Trophoblast cell (in vitro differentiated cells and primary cell): ENCODE data around the gene UCHL1.
A peak's percentile ranks its signal among the peaks of the same experiment; 100 is the strongest.
"Not testable (repeated sequence)": the region's sequence is repeated elsewhere in the genome, so short reads cannot be mapped to it uniquely, and the experiment has no call there.

Experiments used
- DNase-seq, 2 donors: peaks; one replicate each; pipeline ENCODE4 v3.0.0-alpha.2; 2016
- H2AFZ ChIP-seq: 2 replicates; pipeline ENCODE4 v1.6.1; 2013; ENCODE audit warnings: low read length, moderate library complexity, mild to moderate bottlenecking; ENCODE audit not compliant: insufficient read depth, poor library complexity
- H2AK5ac ChIP-seq: 2 replicates; pipeline ENCODE4 v1.6.1; 2013; ENCODE audit warnings: mild to moderate bottlenecking, low read length
- H2BK120ac ChIP-seq: 2 replicates; pipeline ENCODE4 v1.6.1; 2013; ENCODE audit warnings: low read length, mild to moderate bottlenecking, moderate library complexity; ENCODE audit not compliant: insufficient read depth, poor library complexity
- H2BK12ac ChIP-seq: 2 replicates; pipeline ENCODE4 v1.6.1; 2013; ENCODE audit warnings: mild to moderate bottlenecking, low read length, moderate library complexity
- H2BK5ac ChIP-seq: 2 replicates; pipeline ENCODE4 v1.6.1; 2013; ENCODE audit warnings: low read length, low read depth, moderate library complexity, mild to moderate bottlenecking; ENCODE audit not compliant: poor library complexity
- H3K14ac ChIP-seq: 2 replicates; pipeline ENCODE4 v1.6.1; 2013; ENCODE audit warnings: mild to moderate bottlenecking, low read length
- H3K18ac ChIP-seq: 2 replicates; pipeline ENCODE4 v1.6.1; 2013; ENCODE audit warnings: mild to moderate bottlenecking, low read length
- H3K23ac ChIP-seq: 2 replicates; pipeline ENCODE4 v1.6.1; 2013; ENCODE audit warnings: low read length
- H3K27ac ChIP-seq: 2 replicates; pipeline ENCODE4 v1.5.1; 2013; ENCODE audit warnings: low read depth, mild to moderate bottlenecking, inconsistent platforms, low read length, moderate library complexity
- H3K27me3 ChIP-seq: 2 replicates; pipeline ENCODE4 v1.6.1; 2013; ENCODE audit warnings: inconsistent platforms, mild to moderate bottlenecking, low read length, moderate library complexity; ENCODE audit not compliant: insufficient read depth
- H3K36me3 ChIP-seq, 2 experiments: 1 replicate in 1 of 2; 2 replicates in 1 of 2; pipeline ENCODE4 v1.6.1; 2013; ENCODE audit warnings: low read length in 2 of 2, mild to moderate bottlenecking in 2 of 2, moderate library complexity in 1 of 2; ENCODE audit not compliant: insufficient read depth in 2 of 2, control insufficient read depth in 1 of 2
- H3K4ac ChIP-seq: 2 replicates; pipeline ENCODE4 v1.6.1; 2013; ENCODE audit warnings: low read depth, mild to moderate bottlenecking, low read length, moderate library complexity
- H3K4me1 ChIP-seq, 2 experiments: 1 replicate in 1 of 2; 2 replicates in 1 of 2; pipeline ENCODE4 v1.6.1; 2013; ENCODE audit warnings: low read length in 2 of 2, mild to moderate bottlenecking in 2 of 2, moderate library complexity in 1 of 2; ENCODE audit not compliant: insufficient read depth in 2 of 2, control insufficient read depth in 1 of 2
- H3K4me2 ChIP-seq: 2 replicates; pipeline ENCODE4 v1.6.1; 2013; ENCODE audit warnings: inconsistent platforms, mild to moderate bottlenecking, low read length, moderate library complexity
- H3K4me3 ChIP-seq: 2 replicates; pipeline ENCODE4 v1.5.1; 2013; ENCODE audit warnings: mild to moderate bottlenecking, low read depth, low read length, inconsistent platforms
- H3K79me1 ChIP-seq: one replicate; pipeline ENCODE4 v1.6.1; 2013; ENCODE audit warnings: low read length
- H3K79me2 ChIP-seq: 2 replicates; pipeline ENCODE4 v1.6.1; 2013; ENCODE audit warnings: low read length, mild to moderate bottlenecking; ENCODE audit not compliant: control insufficient read depth, insufficient read depth, poor library complexity
- H3K9ac ChIP-seq: 2 replicates; pipeline ENCODE4 v1.6.1; 2013; ENCODE audit warnings: mild to moderate bottlenecking, low read length
- H3K9me3 ChIP-seq: 2 replicates; pipeline ENCODE4 v1.6.1; 2013; ENCODE audit warnings: low read depth, mild to moderate bottlenecking, control low read depth, inconsistent platforms, low read length; ENCODE audit not compliant: insufficient read depth
- H4K12ac ChIP-seq: 2 replicates; pipeline ENCODE4 v1.6.1; 2013; ENCODE audit warnings: low read depth, mild to moderate bottlenecking, low read length, moderate library complexity
- H4K8ac ChIP-seq: 2 replicates; pipeline ENCODE4 v1.6.1; 2013; ENCODE audit warnings: low read depth, mild to moderate bottlenecking, low read length, moderate library complexity
- H4K91ac ChIP-seq: one replicate; pipeline ENCODE4 v1.6.1; 2013; ENCODE audit warnings: low read depth, mild to moderate bottlenecking, low read length, moderate library complexity
- WGBS: extraction: QIAGEN DNeasy Blood & Tissue Kit; methylation state at CpG from one replicate; pipeline ENCODE4 v1.1.7; 2013; ENCODE audit warnings: missing lambda C conversion rate; ENCODE audit not compliant: insufficient read length, insufficient coverage; ENCODE audit errors: extremely low coverage; 5-methylcytosine and 5-hydroxymethylcytosine counted together

UCHL1 gene

GRCh38 chr4:41307638-41308037 lies 50.9 kb downstream of the UCHL1 start:
- H4K91ac ChIP-seq = no peak overlapping the region
- H3K18ac ChIP-seq = no peak overlapping the region
- H3K4me2 ChIP-seq = no peak overlapping the region
- no peaks in the 10 kb centered on the region for H3K36me3 ChIP-seq
- no peaks in the 10 kb centered on the region for H3K79me1 ChIP-seq
- no peaks in the 10 kb centered on the region for H3K4me1 ChIP-seq
- no peak overlapping the region for H2BK5ac ChIP-seq
- no peak overlapping the region for H4K12ac ChIP-seq
- no peak overlapping the region for H3K14ac ChIP-seq
- no peaks in the 10 kb centered on the region for H3K79me2 ChIP-seq
- H3K4ac ChIP-seq = no peak overlapping the region
- H3K9me3 ChIP-seq = peaks cover 3% of the 10 kb centered on the region
- no peak overlapping the region for H4K8ac ChIP-seq
- H3K9ac ChIP-seq = no peak overlapping the region
- H3K4me3 ChIP-seq = no peak overlapping the region
- no peak overlapping the region for H3K23ac ChIP-seq
- no peak overlapping the region for H2AFZ ChIP-seq
- WGBS = no CpG with 5 or more reads among the region's 1 CpG
- DNase-seq = no peak
- H2BK12ac ChIP-seq = no peak overlapping the region
- H3K27ac ChIP-seq = no peak overlapping the region
- no peak overlapping the region for H2AK5ac ChIP-seq
- H2BK120ac ChIP-seq = no peak overlapping the region
- no peaks in the 10 kb centered on the region for H3K27me3 ChIP-seq

- Histone ChIP-seq H2BK120ac (no peak overlapping the region), H3K4ac (no peak overlapping the region), H2BK5ac (no peak overlapping the region), H4K91ac (no peak overlapping the region), H3K9ac (no peak overlapping the region), H3K79me1 (no peaks in the 10 kb centered on the region), H2AK5ac (no peak overlapping the region), H4K12ac (no peak overlapping the region), H3K14ac (no peak overlapping the region), H3K4me1 (no peaks in the 10 kb centered on the region), H4K8ac (no peak overlapping the region), H2BK12ac (no peak overlapping the region), H3K9me3 (peaks cover 3% of the 10 kb centered on the region), H3K4me3 (no peak overlapping the region), H3K27me3 (no peaks in the 10 kb centered on the region), H3K4me2 (no peak overlapping the region), H3K27ac (no peak overlapping the region), H3K23ac (no peak overlapping the region), H3K18ac (no peak overlapping the region), H2AFZ (no peak overlapping the region), H3K79me2 (no peaks in the 10 kb centered on the region), H3K36me3 (no peaks in the 10 kb centered on the region)
- DNase-seq = no peak
- no CpG with 5 or more reads among the region's 2 CpGs for WGBS
Observed at GRCh38 chr4:41308398-41308797, 51.7 kb downstream of the UCHL1 start.

GRCh38 chr4:41315426-41315825 lies 58.7 kb downstream of the UCHL1 start:
- not testable (repeated sequence) for H3K9ac ChIP-seq, H4K91ac ChIP-seq, H3K36me3 ChIP-seq, H3K23ac ChIP-seq, H3K27ac ChIP-seq, H2AK5ac ChIP-seq, H3K79me2 ChIP-seq, H3K4ac ChIP-seq, H3K4me3 ChIP-seq, H3K27me3 ChIP-seq, H4K8ac ChIP-seq, H2AFZ ChIP-seq, H2BK120ac ChIP-seq, H2BK5ac ChIP-seq, H3K18ac ChIP-seq, H3K4me1 ChIP-seq, H3K4me2 ChIP-seq, H3K14ac ChIP-seq, H4K12ac ChIP-seq, H3K9me3 ChIP-seq, H2BK12ac ChIP-seq, H3K79me1 ChIP-seq
- peak in 1 of 2 donors; percentile 60 for DNase-seq
- WGBS = no CpG with 5 or more reads among the region's 14 CpGs

GRCh38 chr4:41315862-41316261 lies 59.1 kb downstream of the UCHL1 start:
- Histone ChIP-seq H3K27me3 (no peaks in the 10 kb centered on the region), H2BK12ac (no peak overlapping the region), H4K12ac (no peak overlapping the region), H3K4me2 (no peak overlapping the region), H3K18ac (no peak overlapping the region), H3K23ac (no peak overlapping the region), H3K14ac (no peak overlapping the region), H3K4me1 (peaks cover 2 to 11% of the 10 kb centered on the region in 2 experiments), H4K8ac (no peak overlapping the region), H3K79me2 (no peaks in the 10 kb centered on the region), H3K36me3 (no peaks in the 10 kb centered on the region), H2BK120ac (no peak overlapping the region), H2AK5ac (no peak overlapping the region), H3K4me3 (no peak overlapping the region), H2BK5ac (no peak overlapping the region), H3K79me1 (peaks cover 3% of the 10 kb centered on the region), H3K9me3 (peaks cover 1% of the 10 kb centered on the region), H3K27ac (no peak overlapping the region), H3K9ac (no peak overlapping the region), H4K91ac (no peak overlapping the region), H2AFZ (no peak overlapping the region), H3K4ac (no peak overlapping the region)
- DNase-seq = no peak
- no CpG with 5 or more reads among the region's 1 CpG for WGBS
